Heart left ventricle (tissue), 13 donors: Measurements from ENCODE around the gene C1QTNF1.

Experiments used
- CTCF ChIP-seq, 12 donors: fragments of 200-600 bp; sonication (generic) in 4 of 12; IDR thresholded peaks; one replicate each; pipeline versions ENCODE4 v1.5.0 to v1.8.0; 2018 to 2022; ENCODE audit warnings: antibody characterized with exemption in 12 of 12, mild to moderate bottlenecking in 5 of 12
- POLR2A ChIP-seq, 2 donors: fragments of 450-650 bp; IDR thresholded peaks; one replicate each; pipeline ENCODE4 v1.6.1; 2017; ENCODE audit warnings: antibody characterized with exemption in 2 of 2, mild to moderate bottlenecking in 2 of 2, moderate library complexity in 2 of 2
- donor health status: ischemic (EF 13 %, LVEDD 7.1; RV severe dilation, severe dysfunction).
- donor health status: DM: no; HTN: yes; CAD: no.
- donor health status: DM: no; HTN: no; CAD: no.
- donor health status: ischemic (EF 25% LVEDD 6.9; RV normal size, moderate dysfunction).
- donor health status: ischemic (EF 25% LVEDD 5.7; RV mildly dilated, moderate dysfunction).
- donor health status: ischemic (EF 35%, LVEDD 5.7; RV mildly dilated, moderate dysfunction).
- donor health status: nonischemic (EF 11% LVEDD 7.7; RV severe dilation, severe dysfunction).
- donor health status: DM: yes; HTN: yes; CAD: no.
- donor health status: PGD.
- donor health status: ischemic (EF 29% LVEDD 5.4; RV normal size, mild dysfunction).
- donor health status: nonischemic (EF 23%, LVEDD 6.1; RV moderate dilation, normal function).

- TF ChIP-seq CTCF (IDR thresholded peaks at IDR 0.05) = no peak
- no peak for TF ChIP-seq POLR2A (IDR thresholded peaks at IDR 0.05)
Observed at GRCh38 chr17:79020631-79021301, 3.2 kb upstream of the C1QTNF1 start.
